OCI-M1 (cell line): ENCODE results near the gene JARID2.

Source experiments
- DNase-seq: peaks from one replicate; lab custom pipeline; 2025; lab: John Stamatoyannopoulos, UW

The JARID2 gene

DNA sequence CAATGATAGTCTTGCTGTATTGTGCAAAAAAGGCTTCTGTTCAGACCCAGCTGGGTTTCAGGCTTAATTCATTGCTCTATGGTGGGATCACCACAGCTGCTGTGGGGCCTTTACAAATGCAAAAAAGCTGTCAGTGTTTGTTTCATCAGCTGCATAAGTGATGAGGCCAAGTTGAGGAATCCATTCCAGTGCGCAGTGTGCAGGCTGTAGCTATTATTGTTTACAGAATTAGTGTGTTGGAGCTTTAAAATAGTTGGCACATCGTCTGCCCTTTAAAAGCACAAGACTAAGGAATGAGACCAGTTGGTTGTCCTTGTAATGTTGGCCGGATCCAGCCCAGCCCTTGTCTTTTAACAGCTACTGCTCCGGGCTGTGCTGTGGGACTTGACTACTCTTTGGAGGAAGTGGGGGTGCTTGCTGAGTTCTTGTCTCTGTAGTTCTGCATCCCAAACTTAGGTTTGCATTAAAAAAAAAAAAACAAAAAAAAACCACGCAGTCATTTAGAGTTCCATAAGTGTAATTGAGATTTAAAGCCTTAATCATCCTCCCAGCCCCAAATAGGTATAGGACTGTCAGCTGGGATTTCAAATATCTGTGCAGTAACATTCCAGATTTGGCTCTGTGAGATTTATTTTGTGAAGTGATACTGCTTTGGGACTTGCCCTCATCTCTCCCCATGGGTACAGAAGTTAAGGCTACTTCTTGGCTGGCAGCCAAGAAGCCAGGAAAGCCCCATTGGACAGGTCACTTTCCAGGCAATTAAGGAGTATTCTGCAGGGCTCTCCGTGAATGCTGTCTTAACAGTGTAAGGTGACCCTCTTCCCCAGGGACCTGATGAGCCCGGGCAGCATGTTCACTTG lies 19.3 kb downstream of the JARID2 start:
- no peak for DNase-seq

DNA sequence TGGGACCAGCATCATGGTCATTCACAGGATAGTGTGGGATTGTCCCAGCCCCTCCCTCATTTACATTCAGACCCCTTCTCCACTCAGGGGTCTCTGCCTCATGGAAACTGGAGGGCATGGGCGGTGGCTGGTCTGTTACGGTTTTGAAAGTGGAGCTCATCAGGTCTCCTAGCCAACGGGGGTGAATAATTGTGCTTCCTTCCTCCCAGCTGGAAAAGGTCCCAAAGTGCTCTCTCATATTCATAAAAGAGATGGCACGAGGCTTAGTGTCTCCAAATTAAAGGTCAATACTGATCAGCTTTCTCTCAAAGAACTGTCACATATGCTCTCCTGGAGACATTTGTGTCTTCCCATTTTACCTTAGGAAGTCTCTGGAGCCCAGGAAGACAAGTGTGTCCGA lies 19.9 kb downstream of the JARID2 start:
- no peak for DNase-seq

DNA sequence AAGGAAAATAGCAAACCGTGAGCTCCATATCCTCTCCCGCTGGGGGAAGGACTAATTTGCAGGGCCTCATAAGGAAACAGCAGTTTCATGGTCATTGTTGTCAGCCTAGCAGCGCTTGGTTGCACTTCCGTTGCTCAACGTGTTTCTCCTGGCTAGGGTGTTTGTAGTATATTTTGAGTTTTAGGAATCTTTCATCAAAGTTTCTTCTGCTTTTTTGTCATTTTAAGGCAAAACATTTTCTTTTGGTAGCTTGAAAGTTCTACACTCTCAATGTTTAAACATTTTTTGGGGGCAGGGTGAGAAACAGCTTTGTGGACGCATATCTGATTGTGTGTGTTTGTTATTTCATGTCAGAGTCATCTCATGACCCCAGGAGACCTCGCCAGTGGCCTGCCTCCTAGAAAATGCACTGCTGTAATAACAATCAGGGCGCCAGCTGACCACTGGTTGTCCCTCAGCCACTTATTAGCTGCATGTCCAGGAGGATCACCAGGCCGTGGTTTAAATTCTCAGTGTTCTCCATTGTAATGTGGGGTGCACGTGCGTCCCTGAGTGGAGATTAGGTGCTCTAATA lies 20.6 kb downstream of the JARID2 start:
- peak; percentile 93 for DNase-seq

DNA sequence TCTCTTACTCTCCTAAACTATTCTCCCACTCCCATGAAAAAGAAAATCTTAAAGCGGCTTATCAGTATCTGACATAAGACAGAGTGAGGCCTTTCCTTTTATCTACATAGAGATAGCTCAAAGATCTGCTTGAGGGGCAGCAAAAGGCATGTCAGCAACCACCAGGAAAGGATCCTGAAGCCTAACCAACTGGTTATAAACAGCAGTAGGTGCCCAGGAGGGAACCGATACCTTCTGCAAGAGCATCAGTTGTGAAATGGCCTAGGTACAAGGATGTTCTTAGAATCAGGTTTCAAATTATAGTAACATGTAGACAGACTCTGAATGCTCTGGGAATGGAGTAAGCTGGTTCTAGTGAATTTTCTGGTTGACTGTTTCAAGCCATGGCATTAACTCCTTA lies 21.4 kb downstream of the JARID2 start:
- no peak for DNase-seq

DNA sequence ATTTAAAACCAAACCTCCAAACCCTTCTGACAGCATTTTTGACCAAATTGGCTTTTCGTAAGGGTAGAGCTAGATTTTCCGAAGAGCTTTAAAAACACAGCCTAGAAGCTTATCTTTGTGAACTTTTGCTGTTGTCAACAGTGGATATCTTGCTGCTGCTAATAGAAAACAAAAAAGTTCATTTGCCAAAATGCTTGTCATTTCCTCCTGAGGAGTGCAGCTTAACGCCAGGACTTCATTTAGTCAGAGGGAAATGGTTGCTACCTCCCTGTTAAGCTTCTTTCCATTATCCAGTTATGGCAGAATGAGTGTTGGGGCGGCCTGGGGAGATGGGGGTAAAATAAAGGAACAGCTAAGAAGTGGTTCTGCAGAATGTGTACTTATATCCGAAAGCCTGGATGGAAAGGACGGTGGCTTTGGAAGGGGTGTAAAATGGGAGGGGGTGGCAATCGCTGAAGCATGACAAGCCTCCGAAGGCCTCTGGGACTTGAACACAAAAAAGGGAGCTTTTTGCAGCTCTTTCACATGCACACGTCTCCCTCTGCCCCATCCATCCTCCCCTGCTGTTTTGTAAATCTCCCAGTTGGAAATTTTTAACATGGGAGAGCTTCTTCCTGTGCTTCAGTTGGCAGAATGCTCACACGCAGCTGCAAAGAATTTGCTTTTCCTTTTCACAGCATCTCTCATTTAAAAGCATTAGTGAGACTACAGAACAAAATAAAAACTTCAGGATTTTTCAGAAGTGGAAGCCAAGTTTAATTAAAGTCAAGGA lies 22.5 kb downstream of the JARID2 start:
- no peak for DNase-seq

DNA sequence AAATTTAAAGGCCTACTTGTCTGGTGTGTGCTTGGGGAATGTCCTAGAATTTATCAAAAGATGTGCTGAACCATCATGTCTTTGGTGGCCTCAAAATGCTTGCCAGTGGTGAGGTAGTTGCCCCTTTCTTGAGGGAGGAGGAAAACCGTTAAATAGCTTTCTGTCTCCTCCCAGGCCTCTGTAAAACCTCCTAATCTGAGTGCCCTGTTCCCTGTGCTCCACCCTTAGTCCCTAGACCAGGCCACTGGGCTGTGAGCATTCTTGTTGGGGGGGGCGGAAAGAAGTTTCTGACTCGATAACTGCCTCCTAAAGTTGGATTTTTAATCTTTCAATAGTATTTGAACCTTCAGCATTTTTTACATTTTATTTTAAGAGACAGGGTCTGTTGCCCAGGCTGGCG lies 23.1 kb downstream of the JARID2 start:
- no peak for DNase-seq

DNA sequence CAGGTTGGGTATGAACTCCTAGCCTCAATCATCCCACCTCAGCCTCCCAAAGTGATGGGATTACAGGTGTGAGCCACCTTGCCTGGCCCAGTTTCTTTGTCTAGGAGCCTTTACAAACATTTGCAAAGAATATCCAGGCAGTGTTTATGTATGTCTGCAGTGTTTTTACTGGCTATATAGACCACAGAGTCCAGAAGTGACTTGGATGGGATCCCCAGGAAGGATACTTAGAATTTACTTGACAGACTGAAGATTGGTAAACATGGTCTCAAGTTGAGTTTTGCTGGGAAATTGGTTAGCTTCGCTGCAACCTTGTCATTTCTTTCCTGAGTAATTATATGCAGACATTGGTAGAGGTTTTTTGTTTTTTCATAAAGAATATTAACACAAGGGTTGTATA lies 23.8 kb downstream of the JARID2 start:
- DNase-seq = no peak

DNA sequence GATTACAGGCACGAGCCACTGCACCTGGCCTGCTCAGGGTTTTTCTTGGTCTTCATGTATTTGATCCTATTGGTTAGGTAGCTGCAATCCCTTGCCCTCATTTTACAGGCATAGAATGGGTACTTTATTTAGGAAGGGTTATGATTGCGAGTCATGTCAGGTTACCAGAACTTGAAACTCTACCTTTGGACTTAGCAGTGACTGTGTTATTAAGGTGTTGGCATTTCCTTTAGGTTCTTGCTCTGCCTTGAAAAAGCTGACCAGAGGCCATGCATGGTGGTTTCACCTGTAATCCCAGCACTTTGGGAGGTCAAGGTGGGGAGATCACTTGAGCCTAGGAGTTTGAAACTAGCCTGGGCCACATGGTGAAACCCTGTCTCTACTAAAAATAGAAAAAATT lies 24.5 kb downstream of the JARID2 start:
- no peak for DNase-seq

DNA sequence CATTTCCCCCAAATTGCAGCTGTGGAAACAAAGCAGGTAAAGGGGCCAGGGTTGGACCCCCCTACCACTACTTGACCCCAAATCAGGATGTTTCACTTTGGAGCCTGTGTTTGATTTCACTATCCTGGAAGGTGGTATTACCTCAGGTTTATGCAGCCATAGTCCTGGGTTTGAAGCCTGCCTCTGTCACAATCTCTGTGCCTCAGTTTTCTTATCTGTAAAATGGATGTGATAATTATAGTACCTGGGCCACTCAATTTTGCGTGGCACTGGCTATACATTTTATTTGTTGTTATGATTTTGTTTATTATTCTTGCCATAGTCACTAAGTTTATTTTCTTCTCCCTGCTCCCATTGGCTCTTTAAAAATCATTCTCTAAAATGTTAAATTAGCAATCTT lies 26.7 kb downstream of the JARID2 start:
- no peak for DNase-seq

DNA sequence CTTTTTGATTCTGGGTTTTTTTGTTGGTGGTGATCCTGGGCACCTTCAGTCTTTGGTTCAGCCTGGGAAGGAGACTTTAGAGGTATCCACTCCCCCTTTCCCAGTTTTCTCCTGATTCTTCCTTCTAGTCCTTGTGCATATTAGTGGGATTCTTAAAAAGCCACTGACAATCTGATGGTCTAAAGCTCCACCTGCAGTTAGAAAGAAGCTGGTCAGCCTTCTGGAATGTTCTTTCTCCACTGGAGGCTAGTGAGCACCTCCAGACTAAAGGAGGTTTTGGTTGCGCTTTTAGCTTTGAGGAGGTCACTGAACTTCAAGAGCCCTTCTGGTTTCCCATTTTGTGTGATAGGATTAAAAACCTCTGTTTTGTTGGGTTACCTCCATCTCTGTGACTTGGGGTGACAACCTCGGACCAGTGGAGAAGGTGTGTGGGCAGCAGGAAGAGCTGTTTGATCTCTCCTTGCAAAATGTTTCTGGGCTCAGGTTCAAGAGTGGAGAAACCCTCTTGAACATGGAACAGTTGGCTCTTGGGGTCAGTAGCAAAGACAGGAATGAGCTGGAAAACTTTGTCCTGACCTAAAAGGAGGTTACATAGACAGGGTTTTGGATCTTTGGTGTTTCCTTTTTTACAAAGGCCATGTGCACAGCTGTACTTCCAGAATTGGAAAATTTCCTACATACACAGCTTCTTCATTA lies 29.0 kb downstream of the JARID2 start:
- DNase-seq = peak; percentile 28

DNA sequence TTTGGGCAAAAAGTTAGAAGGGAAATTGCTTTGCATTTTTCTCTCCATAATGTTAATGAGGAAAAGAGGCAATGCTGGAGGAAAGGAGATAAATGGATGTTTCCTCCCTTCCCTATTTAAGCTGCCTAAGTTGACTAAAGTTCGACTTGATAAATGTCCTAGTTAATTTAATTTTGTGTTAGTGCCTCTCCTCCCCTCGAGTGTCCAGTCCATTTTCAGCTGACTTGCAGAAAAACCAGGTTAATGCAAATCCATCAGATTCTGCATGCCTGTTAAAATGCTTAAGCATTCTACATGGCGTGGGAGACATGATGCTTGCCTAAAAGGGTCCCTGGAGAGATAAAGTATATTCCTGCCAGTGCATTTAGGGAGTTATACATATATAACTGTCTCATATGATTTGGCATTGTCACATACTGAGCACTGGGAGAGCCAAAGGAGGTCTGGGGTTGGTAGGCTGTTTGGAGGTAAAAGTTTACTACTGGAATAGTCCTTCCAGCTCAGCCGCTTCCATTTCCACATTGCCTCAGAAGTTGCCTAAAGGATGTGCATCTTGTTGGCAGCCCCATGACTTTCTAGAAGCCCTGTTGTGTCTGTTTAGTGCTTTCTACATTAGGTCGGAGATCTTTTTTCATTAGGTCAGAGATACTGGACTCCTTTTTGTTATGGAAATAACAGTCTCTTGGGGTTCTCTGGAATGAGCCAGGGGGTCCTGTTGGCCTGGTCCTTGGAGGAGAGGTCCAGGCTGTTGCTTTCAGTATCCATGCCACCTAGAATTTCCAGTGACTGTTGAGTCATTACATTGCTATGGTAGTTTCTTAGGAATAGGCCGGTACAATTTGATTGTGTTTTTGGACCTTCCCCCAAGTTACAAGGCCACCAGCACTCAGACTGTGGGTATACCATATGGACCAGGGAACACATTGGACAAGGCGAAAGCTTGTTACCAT lies 30.4 kb downstream of the JARID2 start:
- DNase-seq = no peak

DNA sequence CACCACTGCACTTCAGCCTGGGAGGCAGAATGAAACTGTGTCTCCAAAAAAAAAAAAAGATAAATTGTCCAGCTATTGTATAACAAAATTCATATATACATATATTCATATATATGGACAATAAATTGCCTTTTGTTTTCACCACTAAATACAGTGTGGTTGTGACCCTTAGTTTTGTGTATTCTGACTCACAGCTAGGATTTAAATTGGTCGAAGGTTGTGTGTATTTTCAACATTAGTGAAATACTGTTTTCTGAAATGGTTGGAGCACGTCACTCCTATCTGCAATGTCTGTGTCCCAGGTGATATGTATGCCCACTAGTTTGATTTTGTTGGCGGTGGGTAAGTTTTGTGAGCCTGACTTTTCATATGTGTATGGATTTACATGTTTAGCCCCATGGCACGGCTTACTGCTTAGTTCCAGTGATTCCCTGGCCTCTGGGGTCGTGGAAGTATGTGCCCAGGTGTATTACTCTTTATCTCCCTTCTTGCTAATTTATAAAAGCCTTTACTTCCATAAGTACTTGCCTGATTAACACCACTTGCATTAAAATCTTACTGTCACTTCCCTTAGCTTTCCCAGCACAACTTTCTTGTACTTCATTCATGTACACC lies 33.3 kb downstream of the JARID2 start:
- no peak for DNase-seq

DNA sequence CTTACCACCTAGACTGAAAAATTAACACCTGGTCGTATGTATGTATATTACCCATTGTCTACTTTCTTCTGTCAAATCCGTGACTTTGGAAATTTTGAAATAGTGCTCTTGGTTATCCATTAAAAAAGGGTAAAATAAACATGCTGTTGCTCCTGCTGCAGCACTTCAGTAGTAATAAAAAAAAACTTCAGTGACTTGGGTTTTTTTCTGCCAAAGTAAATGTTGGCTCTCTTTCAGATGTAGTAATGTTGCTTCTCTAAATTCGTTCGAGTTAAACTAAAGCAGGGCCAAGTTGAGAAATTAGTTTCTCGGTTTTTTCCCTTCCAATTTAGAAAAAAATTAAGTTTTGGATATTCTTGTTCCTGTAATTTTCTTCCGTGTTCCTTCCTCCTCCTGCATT lies 34.2 kb downstream of the JARID2 start:
- no peak for DNase-seq

DNA sequence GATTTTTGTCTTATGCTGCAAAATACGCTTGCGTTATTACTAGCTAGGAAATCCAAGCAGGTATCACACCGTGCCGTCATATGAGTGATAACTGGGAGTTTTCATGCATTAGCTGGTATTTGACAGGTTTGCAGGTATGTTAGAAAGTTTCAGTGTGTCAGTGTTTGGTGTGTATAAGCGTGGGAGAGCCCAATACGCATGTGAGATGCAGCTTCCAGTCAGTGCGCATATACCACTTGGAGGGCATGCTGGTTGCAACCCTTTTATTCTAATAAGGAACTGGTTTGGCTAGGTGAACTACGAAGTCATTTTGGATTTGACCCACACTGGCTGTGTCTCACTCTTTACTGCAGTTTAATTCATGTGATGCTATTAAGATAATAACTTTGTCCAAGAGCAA lies 35.1 kb downstream of the JARID2 start:
- no peak for DNase-seq

DNA sequence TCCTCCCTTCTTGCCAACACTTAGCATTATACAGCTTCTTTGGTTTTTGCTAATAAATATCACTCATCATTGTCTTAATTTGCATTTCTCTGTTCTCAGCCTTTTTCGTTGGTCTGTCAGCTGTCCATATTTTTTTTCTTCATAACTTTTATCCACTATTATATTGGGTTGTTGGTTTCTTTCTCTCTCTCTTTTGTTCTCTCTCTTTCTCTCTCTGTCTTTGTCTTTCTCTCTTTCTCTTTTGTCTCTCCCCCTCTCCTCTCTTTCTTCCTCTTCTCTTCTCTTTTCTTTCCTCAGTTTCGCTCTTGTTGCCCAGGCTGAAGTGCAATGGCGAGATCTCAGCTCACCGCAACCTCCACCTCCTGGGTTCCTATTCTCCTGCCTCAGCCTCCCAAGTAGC lies 36.5 kb downstream of the JARID2 start:
- no peak for DNase-seq

DNA sequence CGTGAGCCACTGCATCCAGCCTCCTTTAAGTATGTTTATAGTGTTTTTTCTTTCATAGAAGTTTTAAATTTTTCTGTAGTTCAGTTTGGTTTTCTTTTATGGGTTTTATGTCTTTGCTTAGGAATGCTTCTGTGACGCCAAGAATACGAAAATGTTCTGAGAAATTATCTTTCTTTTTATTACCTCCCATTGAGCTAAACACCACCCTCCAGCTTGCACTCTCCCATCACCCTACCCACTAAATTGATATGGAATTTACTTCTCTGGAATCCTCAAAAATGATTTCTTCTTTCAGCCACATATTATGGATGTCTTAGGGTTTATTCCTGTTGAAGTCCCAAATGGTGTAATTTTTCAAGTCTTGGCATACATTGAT lies 38.1 kb downstream of the JARID2 start:
- no peak for DNase-seq

DNA sequence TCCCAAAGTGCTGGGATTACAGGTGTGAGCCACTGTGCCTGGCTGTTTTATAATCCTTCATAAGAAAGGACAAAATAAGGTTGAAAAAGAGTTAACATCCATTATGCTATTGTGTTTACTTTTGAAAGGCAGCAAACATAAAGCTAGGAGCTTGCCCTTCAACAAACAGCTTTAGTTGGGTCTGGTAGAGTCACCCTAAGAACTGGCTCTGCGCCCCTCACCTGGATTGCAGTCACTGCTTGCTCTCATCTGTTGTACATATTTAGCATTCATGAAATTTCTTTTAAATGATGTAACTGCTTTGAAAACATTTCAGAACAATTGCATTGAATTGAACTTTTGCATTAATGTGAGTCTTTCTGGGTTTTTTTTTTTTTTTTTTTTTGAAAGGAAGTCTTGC lies 38.9 kb downstream of the JARID2 start:
- DNase-seq = no peak

DNA sequence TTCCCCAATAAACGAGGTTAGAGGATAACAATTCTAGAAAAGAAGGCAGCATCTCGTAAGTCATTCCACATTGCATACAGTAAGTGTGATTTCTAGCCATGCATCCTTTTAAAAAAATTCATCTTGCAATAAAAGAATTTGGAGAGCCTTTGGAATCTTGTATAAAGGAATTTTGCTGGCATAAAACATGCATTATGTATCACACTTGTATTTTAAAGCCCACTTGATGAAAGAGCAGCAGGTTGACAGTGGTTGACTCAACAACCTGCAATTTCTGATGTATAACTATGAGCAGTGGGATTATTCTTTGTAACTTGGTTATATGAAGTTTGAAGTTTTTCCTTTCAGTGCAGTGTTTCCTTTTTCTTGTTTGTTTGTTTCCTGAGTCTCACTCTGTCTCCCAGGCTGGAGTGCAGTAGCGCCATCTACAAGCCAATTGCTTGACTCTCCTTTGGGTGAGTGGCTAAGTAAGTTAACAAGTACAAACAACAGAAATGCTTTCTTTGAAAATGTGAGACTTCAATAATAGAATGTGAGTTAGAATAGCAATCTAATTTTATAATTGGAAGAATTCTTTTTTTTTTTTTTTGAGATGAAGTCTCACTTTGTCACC lies 39.9 kb downstream of the JARID2 start:
- peak; percentile 37 for DNase-seq

DNA sequence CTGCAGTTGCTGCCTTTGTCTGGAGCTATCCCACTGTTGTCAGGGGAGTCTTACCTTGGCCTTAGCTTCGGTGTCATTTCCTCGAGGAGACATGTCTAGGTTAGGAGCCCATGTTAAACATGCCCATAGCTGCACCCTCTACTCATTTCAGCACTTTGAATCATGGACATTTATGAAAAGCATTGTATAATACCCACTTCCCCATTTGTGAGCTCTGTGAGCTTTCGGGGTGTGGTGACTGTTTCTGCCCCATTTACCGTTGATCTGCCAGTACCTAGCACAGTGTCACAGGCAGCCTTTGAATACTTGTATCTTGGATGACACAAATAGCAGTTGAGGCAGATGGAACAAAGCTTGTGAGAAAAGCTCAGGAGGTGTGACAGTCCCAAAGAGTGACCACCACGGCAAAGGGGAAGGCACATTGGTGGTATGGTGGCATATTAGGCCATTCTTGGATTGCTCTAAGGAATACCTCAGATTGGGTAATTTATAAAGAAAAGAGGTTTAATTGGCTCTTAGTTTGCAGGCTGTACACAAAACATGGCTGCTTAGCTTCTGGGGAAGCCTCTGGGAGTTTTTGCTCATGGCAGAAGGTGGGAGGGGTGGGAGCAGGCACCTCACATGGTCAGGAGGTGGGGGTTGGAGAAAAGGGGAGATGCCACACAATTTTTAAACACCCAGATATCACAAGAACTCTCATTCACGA lies 42.0 kb downstream of the JARID2 start:
- peak; percentile 55 for DNase-seq

DNA sequence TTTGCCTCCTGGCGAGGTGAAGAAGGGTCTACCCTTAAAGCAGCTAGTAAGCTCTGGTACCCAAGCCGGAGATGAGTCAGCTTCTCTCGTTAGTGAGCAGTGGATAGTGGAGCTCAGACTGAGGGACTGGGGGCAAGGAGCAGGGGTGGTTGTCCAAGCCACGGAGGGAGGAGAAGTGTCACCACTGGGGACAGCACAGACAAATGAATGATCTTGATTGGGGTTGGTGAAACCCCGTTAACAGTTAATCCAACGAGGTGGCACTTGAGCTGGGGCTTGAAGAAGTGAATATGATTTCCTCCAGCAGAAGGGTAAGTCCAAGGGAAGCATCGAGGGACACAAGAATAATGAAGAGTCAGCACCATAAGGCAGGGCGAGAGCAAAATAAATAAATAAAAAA lies 43.0 kb downstream of the JARID2 start:
- no peak for DNase-seq
